T-cell (primary cell): ENCODE measurements around the gene CHMP1B. TPM values are rescaled to one million over a fixed set of nuclear protein-coding genes. Genes with fewer than 3 reads are reported as not detected.

Experiments used
- ATAC-seq, 4 experiments: fragments of 200-7000 bp in 3 of 4; fragments of 150-1000 bp in 1 of 4; cut with Tn5 transposase; replicated peaks in 1 of 4; 1 replicate in 3 of 4; 2 replicates in 1 of 4; pipeline ENCODE4 v1.10.0; 2021; ENCODE audit warnings: moderate library complexity in 3 of 4, mild to moderate bottlenecking in 2 of 4, moderate number of reproducible peaks in 1 of 4
- CTCF ChIA-PET, 2 donors: fragments of 300-600 bp; sonication (Branson Sonifier 250); formaldehyde crosslinking; loops; one replicate each; lab custom pipeline; 2022; ENCODE audit warnings: antibody characterized with exemption in 2 of 2; lab: Charles Lee
- POLR2A ChIA-PET, 2 donors: fragments of 300-600 bp; sonication (Branson Sonifier 250); formaldehyde crosslinking; loops; one replicate each; lab custom pipeline; 2022; ENCODE audit warnings: antibody characterized with exemption in 2 of 2; lab: Charles Lee
- DNase-seq, 35 experiments: peaks; one replicate each; pipeline versions ENCODE4 v3.0.0 to v3.0.0-alpha.2; 2013 to 2023
- H3K27ac ChIP-seq: one replicate; pipeline ENCODE4 v1.5.1; 2013; ENCODE audit warnings: low read length
- H3K27me3 ChIP-seq, 2 experiments: replicated peaks in 1 of 2; 1 replicate in 1 of 2; 2 replicates in 1 of 2; pipeline versions ENCODE4 v1.6.1 to v1.7.0; 2013; ENCODE audit warnings: low read length in 1 of 2, mixed read lengths in 1 of 2; ENCODE audit not compliant: control insufficient read depth in 2 of 2, insufficient read depth in 2 of 2; ENCODE audit errors: extremely low read depth in 1 of 2
- H3K36me3 ChIP-seq, 2 donors: 1 replicate in 1 of 2; 2 replicates in 1 of 2; pipeline versions ENCODE4 v1.6.1 to v1.7.0; 2013; ENCODE audit warnings: low read length in 1 of 2; ENCODE audit not compliant: control insufficient read depth in 2 of 2, insufficient read depth in 1 of 2; ENCODE audit errors: extremely low read depth in 1 of 2
- H3K4me1 ChIP-seq, 2 experiments: 1 replicate in 1 of 2; 2 replicates in 1 of 2; pipeline versions ENCODE4 v1.6.1 to v1.7.0; 2013; ENCODE audit warnings: low read length in 2 of 2, mixed read lengths in 1 of 2; ENCODE audit not compliant: insufficient read depth in 2 of 2, control insufficient read depth in 1 of 2; ENCODE audit errors: extremely low read depth in 1 of 2
- H3K4me3 ChIP-seq, 2 donors: 1 replicate in 1 of 2; 2 replicates in 1 of 2; pipeline versions ENCODE4 v1.5.1 to v1.7.0; 2013; ENCODE audit warnings: mild to moderate bottlenecking in 2 of 2, low read length in 1 of 2, moderate library complexity in 1 of 2; ENCODE audit not compliant: control insufficient read depth in 1 of 2; ENCODE audit errors: extremely low read depth in 1 of 2
- H3K9me3 ChIP-seq: 2 replicates; pipeline ENCODE4 v1.7.0; 2013
- H3K27ac Mint-ChIP-seq, 2 donors: one replicate each; pipeline ENCODE4 v1.8.0; 2020 to 2021; ENCODE audit warnings: mild to moderate bottlenecking in 2 of 2, mixed read lengths in 2 of 2
- H3K27me3 Mint-ChIP-seq, 2 donors: one replicate each; pipeline ENCODE4 v1.8.0; 2021 to 2022; ENCODE audit warnings: mixed read lengths in 2 of 2
- H3K36me3 Mint-ChIP-seq: one replicate; pipeline ENCODE4 v1.8.0; 2021; ENCODE audit warnings: mixed read lengths
- H3K4me1 Mint-ChIP-seq, 3 donors: one replicate each; pipeline ENCODE4 v1.8.0; 2020 to 2022; ENCODE audit warnings: mixed read lengths in 3 of 3, mild to moderate bottlenecking in 1 of 3
- H3K4me3 Mint-ChIP-seq, 3 donors: one replicate each; pipeline ENCODE4 v1.8.0; 2020 to 2022; ENCODE audit warnings: mild to moderate bottlenecking in 3 of 3, mixed read lengths in 3 of 3, moderate library complexity in 3 of 3
- H3K9me3 Mint-ChIP-seq, 3 donors: one replicate each; pipeline ENCODE4 v1.8.0; 2020 to 2022; ENCODE audit warnings: mixed read lengths in 3 of 3
- WGBS: methylation state at CpG from one replicate; pipeline ENCODE4 v1.1.5; 2013; ENCODE audit warnings: missing lambda C conversion rate; ENCODE audit not compliant: insufficient coverage; 5-methylcytosine and 5-hydroxymethylcytosine counted together
- total RNA-seq, 35 experiments: library from RNA in 6 of 35; stranded (reverse) in 6 of 35; fragments of 120-200 nt in 1 of 35; gene quantifications; one replicate each; pipeline versions ENCODE4 v1.2.1 to v1.2.4 and lab custom pipeline; 2013 to 2026

Gene CHMP1B
- total RNA-seq, 5 donors from 2014 or later (not counting 1 experiment from before 2014, with no cell fraction given), result 41.5 to 105 (median 44.1) TPM

DNA sequence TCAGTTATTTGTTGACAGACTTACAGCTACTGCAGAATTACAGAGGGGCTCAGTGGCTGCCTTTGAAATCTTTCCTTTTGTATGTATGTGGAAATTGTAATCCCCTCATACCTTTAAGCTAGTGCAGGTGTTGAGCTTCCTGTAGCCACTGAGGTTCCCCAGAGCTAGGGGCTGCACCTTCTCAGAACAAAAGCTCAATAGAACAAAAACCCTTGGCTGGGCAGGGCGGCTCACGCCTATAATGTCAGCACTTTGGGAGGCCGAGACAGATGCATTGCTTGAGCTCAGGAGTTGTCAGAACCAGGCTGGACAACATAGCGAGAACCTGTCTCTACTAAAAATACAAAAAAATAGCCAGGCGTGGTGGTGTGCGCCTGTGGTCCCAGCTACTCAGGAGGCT is 41.3 kb upstream of the CHMP1B start:
- H3K36me3 Mint-ChIP-seq, result no peaks in the 10 kb centered on the region
- no peak overlapping the region for H3K4me3 ChIP-seq
- H3K4me1 Mint-ChIP-seq, result no peaks in the 10 kb centered on the region
- no peaks in the 10 kb centered on the region for H3K4me1 ChIP-seq
- peaks cover 0 to 16% of the 10 kb centered on the region in 2 experiments for H3K27me3 ChIP-seq
- H3K36me3 ChIP-seq, result no peaks in the 10 kb centered on the region
- ATAC-seq (no peak), DNase-seq (no peak)
- ChIA-PET POLR2A (interaction anchor here in 1 of 2 donors (1.1 kb wide), 1 partner anchor 44 kb away, joined by 3 read pairs; no protein-coding TSS in a partner anchor), CTCF (no interaction called here)
- peaks cover 3 to 12% of the 10 kb centered on the region in 2 donors for H3K27me3 Mint-ChIP-seq
- no peak overlapping the region for H3K4me3 Mint-ChIP-seq
- no peak overlapping the region for H3K27ac Mint-ChIP-seq
- WGBS, result 94% methylated on average over 3 of the region's 6 CpGs
- no peak overlapping the region for H3K27ac ChIP-seq
- no peaks in the 10 kb centered on the region for H3K9me3 Mint-ChIP-seq
- no peaks in the 10 kb centered on the region for H3K9me3 ChIP-seq

DNA sequence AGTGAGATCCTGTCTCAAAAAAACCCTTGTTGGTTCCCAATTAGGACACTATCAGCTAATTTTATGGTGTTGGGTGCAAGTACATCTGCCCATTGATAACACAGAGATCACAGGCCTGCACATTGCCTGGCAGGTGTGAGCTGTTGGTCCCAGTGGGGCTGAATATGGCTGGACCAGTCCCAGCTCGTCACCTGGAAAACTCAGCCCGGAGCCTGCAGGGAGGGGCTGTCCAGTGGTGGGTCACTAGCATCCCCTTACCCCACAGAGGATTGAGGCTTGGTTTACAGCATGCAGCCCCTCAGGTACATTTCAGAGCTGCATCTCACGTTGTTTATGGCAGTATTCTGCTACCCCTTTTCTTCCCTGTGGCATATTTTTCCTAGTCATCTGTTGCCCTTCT is 40.8 kb upstream of the CHMP1B start:
- H3K4me1 Mint-ChIP-seq, result no peaks in the 10 kb centered on the region
- no peaks in the 10 kb centered on the region for H3K9me3 ChIP-seq
- no peak for ATAC-seq
- H3K27ac ChIP-seq, result no peak overlapping the region
- H3K4me3 Mint-ChIP-seq, result no peak overlapping the region
- no peak overlapping the region for H3K4me3 ChIP-seq
- peaks cover 3 to 14% of the 10 kb centered on the region in 2 donors for H3K27me3 Mint-ChIP-seq
- WGBS, result 92% methylated on average over 2 of the region's 3 CpGs
- H3K27me3 ChIP-seq, result peaks cover 0 to 16% of the 10 kb centered on the region in 2 experiments
- ChIA-PET CTCF (no interaction called here), POLR2A (interaction anchor here in 1 of 2 donors (1.1 kb wide), 1 partner anchor 43 kb away, joined by 3 read pairs; no protein-coding TSS in a partner anchor)
- H3K27ac Mint-ChIP-seq, result no peak overlapping the region
- no peaks in the 10 kb centered on the region for H3K4me1 ChIP-seq
- no peaks in the 10 kb centered on the region for H3K36me3 Mint-ChIP-seq
- H3K36me3 ChIP-seq, result no peaks in the 10 kb centered on the region
- DNase-seq, result no peak
- H3K9me3 Mint-ChIP-seq, result no peaks in the 10 kb centered on the region

DNA sequence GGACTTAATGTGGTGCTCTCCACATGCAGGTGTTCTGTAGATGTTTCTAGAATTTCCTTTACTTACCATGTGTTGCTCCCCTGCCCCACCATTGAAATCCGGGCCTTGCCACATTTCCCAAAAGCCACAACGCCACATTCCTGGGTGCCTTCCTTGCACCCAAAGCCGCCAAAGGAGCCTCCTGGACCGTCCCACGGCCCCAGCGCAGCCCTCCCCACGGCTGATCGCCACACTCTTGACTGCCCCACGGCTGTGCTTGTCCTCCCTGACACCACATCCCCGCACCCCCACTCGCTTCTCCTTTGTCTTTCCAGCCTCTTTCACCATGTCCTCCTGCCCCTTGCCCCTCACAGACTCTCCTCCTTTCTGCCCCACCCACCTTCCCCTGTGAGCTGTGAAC is 40.2 kb upstream of the CHMP1B start:
- CTCF ChIA-PET, result no interaction called here
- 81% methylated on average over 11 of the region's 11 CpGs for WGBS

DNA sequence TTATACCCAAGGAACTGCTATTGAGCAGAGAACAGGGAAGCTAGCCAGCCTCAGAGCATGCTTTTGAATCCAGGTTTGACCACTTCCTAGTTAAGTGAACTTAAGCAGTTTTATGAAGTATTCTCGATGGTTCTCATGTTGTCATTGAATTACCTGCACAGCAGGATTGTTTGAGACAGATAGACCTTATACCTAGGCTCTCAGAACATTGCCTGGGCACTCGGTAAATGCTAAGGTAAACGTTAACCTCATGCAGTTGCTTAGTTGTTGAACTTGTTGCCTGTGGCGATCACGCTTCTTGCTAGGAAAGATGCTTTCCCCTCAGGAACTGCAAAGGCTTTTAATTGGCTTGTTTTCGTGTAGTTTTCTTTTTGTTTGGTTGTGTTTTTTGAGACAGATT is 34.0 kb upstream of the CHMP1B start:
- no peaks in the 10 kb centered on the region for H3K4me1 ChIP-seq
- Mint-ChIP-seq H3K27me3 (peaks cover 1 to 3% of the 10 kb centered on the region in 2 donors), H3K4me1 (no peaks in the 10 kb centered on the region), H3K9me3 (peaks cover 0 to 6% (median 3%) of the 10 kb centered on the region in 3 donors), H3K4me3 (no peak overlapping the region), H3K36me3 (no peaks in the 10 kb centered on the region), H3K27ac (no peak overlapping the region)
- 89% methylated on average over 5 of the region's 6 CpGs for WGBS
- ATAC-seq, result no peak
- no peaks in the 10 kb centered on the region for H3K27me3 ChIP-seq
- no peak overlapping the region for H3K27ac ChIP-seq
- POLR2A ChIA-PET, result no interaction called here
- CTCF ChIA-PET, result no interaction called here
- no peak for DNase-seq
- no peaks in the 10 kb centered on the region for H3K9me3 ChIP-seq
- H3K4me3 ChIP-seq, result no peak overlapping the region
- no peaks in the 10 kb centered on the region for H3K36me3 ChIP-seq

More for the DNA sequence above, 40.2 kb upstream of the CHMP1B start:
- H3K27ac ChIP-seq, result no peak overlapping the region
- Mint-ChIP-seq H3K9me3 (no peaks in the 10 kb centered on the region), H3K4me1 (no peaks in the 10 kb centered on the region), H3K27me3 (peaks cover 3 to 8% of the 10 kb centered on the region in 2 donors), H3K27ac (no peak overlapping the region), H3K36me3 (no peaks in the 10 kb centered on the region), H3K4me3 (no peak overlapping the region)
- no peak overlapping the region for H3K4me3 ChIP-seq
- DNase-seq (no peak), ATAC-seq (no peak)
- H3K27me3 ChIP-seq, result peaks cover 0 to 16% of the 10 kb centered on the region in 2 experiments
- POLR2A ChIA-PET, result no interaction called here
- H3K36me3 ChIP-seq, result no peaks in the 10 kb centered on the region
- H3K4me1 ChIP-seq, result no peaks in the 10 kb centered on the region
- no peaks in the 10 kb centered on the region for H3K9me3 ChIP-seq

DNA sequence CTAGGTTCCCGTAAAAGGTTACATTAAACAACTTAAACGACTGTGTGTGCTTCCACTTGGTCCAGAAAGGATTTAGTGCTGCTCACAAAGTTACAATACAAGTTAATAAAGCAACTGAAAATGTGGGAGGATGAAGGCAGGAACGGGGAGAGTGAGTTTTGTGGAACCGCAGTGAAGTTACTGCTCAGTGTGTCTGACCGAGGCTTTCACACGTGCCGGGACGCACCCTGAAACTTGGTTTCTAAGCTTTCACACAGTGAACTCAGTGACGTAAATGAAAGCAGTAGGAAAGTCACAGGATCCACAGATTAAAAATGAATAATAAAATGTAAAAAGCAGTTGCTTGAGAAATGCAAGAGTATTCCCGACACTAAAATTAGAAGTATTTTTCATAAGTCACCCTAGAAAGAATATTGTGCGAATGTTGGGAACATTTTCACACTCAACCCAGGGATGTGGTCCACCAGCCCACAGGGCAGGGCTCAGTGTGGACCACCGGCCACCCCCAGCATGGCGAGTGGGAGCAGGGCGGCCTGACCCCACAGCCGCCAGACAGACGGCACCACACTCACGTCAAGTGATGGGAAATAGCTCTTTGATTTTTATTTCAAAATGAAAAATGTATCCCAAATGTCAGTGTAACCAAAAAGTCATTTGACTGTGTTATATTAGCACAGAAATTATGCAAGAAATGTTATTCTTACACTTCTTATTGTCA is 32.6 kb upstream of the CHMP1B start:
- Mint-ChIP-seq H3K4me1 (no peaks in the 10 kb centered on the region), H3K27ac (no peak overlapping the region), H3K4me3 (peak overlapping the region in 1 of 3 donors; percentile 34), H3K9me3 (peaks cover 0 to 6% (median 3%) of the 10 kb centered on the region in 3 donors), H3K36me3 (no peaks in the 10 kb centered on the region), H3K27me3 (peaks cover 1 to 3% of the 10 kb centered on the region in 2 donors)
- ATAC-seq (no peak), DNase-seq (peak in 9 of 35 experiments; percentile 2 to 44 (median 10))
- H3K9me3 ChIP-seq, result no peaks in the 10 kb centered on the region
- ChIA-PET CTCF (interaction anchor here in 1 of 2 donors (0.7 kb wide), 1 partner anchor 175 kb away, joined by 8 read pairs; no protein-coding TSS in a partner anchor), POLR2A (interaction anchor here in 1 of 2 donors (0.7 kb wide), 1 partner anchor 60 kb away, joined by 10 read pairs; no protein-coding TSS in a partner anchor)
- H3K27ac ChIP-seq, result no peak overlapping the region
- no peaks in the 10 kb centered on the region for H3K27me3 ChIP-seq
- H3K36me3 ChIP-seq, result no peaks in the 10 kb centered on the region
- 74% methylated on average over 4 of the region's 17 CpGs for WGBS
- H3K4me1 ChIP-seq, result no peaks in the 10 kb centered on the region
- no peak overlapping the region for H3K4me3 ChIP-seq

DNA sequence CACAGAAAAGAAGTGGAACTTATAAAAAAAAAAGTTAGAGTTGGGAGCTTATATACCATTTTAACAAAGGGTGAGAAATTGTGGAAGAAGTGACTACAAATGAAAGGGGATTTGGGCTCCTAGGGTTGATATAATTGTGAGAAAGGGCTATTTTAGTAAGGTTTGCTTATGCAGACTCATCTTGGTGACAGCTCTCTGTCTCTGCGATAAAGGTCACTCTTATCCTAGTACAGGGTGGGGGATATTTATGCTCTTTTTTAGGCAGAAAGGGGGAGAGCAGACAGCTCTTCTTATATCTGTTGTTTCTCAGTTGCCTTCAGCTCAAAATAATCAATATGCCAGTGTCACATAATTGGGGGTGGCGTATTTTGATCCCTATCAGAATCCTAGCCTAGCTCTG is 31.3 kb upstream of the CHMP1B start:
- no peak for DNase-seq
- no peak overlapping the region for H3K27ac ChIP-seq
- Mint-ChIP-seq H3K9me3 (peaks cover 0 to 6% (median 3%) of the 10 kb centered on the region in 3 donors), H3K27me3 (peaks cover 1 to 3% of the 10 kb centered on the region in 2 donors), H3K4me1 (no peaks in the 10 kb centered on the region), H3K36me3 (no peaks in the 10 kb centered on the region), H3K27ac (no peak overlapping the region), H3K4me3 (no peak overlapping the region)
- H3K4me3 ChIP-seq, result no peak overlapping the region
- no peaks in the 10 kb centered on the region for H3K27me3 ChIP-seq
- no peak for ATAC-seq
- POLR2A ChIA-PET, result no interaction called here
- H3K4me1 ChIP-seq, result no peaks in the 10 kb centered on the region
- CTCF ChIA-PET, result interaction anchor here in 1 of 2 donors (0.6 kb wide), 1 partner anchor 160 kb away, joined by 3 read pairs; no protein-coding TSS in a partner anchor
- H3K36me3 ChIP-seq, result no peaks in the 10 kb centered on the region
- no peaks in the 10 kb centered on the region for H3K9me3 ChIP-seq
- WGBS, result no CpG with 5 or more reads among the region's 2 CpGs
